Measurements from ENCODE around the gene SLC22A23. TPM values are rescaled to one million over a fixed set of nuclear protein-coding genes. Genes with fewer than 3 reads are reported as not detected.
"Not testable (repeated sequence)": the region's sequence is repeated elsewhere in the genome, so short reads cannot be mapped to it uniquely, and the experiment has no call there.

SLC22A23 gene
- total RNA-seq, 1 donor from 2014 or later, result 22.2 TPM

DNA sequence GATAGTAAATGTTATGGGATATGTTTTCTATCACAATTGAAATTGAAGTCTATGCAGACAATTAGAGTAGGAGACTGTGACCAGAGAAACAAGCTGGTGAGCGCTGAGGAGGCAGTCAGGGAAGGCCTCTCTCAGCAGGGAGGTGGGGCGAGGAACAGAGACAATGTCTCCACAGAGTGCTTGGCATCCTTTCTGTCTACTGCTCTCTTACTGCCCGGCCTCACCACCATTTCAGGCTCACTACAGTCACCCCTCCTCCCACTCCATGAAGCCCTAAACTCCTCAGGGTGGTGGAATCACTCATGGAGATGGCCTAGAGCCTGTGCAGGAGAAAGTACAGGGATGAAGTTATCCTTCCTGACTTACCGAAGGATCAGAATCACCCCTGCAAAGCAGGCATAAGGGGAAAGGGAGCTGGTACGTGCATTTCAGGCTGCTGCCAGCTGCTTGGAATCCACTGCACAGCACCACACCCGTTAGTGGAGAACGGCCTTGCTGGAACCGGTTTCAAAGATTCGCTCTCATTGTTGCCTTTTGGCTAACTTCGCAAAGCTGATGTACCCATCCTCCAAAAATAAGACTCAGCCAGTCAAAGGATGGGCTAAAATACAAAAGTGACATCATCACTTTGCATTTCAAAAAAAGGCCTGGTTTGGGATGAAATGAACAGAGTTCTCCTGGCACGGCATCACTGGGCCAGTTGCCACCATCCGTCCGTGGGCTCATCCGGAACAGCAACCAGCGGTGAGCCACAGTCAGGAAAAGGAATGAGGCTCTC, 67.3 kb downstream of the SLC22A23 start:
- DNase-seq (ENCODE audit: extremely low read depth, low read depth, low spot score), result no peak

DNA sequence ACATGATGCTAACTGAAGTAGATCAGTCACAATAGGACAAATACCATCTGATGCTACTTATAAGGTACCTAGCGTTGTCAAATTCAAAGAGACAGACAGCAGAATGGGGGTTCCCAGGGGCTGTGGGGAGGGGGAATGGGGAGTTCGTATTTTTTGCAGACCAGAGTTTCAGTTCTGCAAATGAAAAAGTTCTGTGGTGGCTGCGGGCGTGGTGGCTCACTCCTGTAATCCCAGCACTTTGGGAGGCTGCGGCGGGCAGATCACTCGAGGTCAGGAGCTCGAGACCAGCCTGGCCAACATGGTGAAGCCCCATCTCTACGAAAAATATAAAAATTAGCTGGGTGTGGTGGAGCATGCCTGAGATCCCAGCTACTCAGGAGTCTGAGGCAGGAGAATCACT, 68.1 kb downstream of the SLC22A23 start:
- no peak for DNase-seq (ENCODE audit: extremely low read depth, low read depth, low spot score)

DNA sequence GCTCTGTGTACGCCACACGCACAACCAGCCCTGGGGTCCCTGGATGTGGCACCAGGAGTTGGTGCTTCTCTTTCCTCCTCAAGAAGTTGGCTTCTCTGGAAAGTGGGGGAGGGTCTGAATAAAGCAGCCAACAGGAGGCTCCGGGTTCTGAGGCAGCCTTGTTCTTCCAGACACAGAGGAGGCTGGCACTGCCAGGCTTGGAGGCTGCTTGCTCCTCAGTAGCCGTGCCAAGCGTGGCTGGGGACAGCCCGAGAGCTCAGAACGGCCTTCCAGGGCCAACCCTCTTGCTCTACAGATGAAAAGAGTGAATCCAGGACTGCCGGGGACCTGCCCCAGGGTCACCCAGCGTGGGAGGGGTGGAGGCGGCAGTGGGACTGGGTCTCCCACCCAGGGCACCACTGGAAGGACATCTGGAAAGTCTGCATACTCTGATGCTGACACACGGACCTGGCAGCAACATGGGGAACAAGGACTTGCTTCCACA, 70.4 kb downstream of the SLC22A23 start:
- no peak for DNase-seq (ENCODE audit: extremely low read depth, low read depth, low spot score)

DNA sequence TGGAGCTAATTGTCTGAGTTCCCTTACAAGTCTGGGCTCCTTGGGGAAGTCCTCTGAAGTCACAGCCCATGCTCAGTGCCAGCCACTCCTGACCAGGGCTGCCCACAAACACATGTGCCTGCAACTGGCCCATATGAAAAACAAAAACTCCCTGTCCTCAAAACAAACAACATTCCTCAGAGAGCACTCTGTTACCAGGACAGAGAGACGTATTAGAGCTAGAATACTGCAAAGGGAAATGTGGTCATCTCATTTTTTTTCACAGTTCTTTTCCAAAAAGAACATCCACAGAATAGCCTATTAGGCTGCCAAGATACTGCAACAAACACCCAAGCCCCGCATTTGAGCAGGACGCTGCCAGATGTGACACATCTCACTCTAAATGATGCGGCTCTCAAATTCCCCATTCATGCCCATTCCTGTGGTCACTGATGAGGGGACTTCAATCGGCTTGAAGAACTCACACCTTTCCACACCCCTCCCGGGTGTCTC, 71.1 kb downstream of the SLC22A23 start:
- DNase-seq (ENCODE audit: extremely low read depth, low read depth, low spot score), result no peak

DNA sequence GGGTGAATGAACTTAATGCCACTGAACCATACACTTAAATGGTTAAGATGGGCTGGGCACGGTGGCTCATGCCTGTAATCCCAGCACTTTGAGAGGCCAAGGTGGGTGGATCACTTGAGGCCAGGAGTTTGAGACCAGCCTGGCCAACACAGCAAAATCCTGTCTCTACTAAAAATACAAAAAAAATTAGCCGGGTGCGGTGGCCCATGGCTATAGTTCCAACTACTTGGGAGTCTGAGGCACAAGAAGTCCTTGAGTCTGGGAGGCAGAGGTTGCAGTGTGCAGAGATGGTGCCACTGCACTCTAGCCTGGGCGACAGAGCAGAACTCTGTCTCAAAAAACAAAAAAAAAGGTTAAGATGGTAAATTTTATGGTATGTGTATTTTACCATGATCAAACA, 71.7 kb downstream of the SLC22A23 start:
- DNase-seq (ENCODE audit: extremely low read depth, low read depth, low spot score), result not testable (repeated sequence)

- no peak for DNase-seq (ENCODE audit: extremely low read depth, low read depth, low spot score)
These were observed 72.4 kb downstream of the SLC22A23 start for GRCh38 chr6:3384241-3385143.

DNA sequence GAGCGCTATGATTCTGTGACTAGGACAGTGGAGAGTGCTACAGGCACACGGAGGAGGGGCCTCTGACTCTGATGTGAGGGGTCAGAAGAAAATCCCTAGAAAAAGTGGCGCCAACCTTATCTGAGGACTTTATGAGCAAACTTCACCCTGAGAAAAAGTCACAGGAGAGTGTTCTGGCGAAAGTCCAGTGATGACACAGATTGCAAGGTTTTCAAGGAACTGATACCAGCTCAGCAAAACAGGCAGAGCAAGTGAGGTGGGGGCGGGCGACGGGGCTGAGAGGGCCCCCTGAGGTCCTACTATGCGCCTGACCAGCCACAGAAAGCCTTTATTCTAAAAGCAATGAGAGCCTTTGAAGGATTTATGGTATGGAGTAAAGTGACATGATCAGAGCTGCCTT, 73.3 kb downstream of the SLC22A23 start:
- no peak for DNase-seq (ENCODE audit: extremely low read depth, low read depth, low spot score)

- DNase-seq (ENCODE audit: extremely low read depth, low read depth, low spot score), result no peak
These were observed 74.2 kb downstream of the SLC22A23 start for GRCh38 chr6:3382326-3383279.

DNA sequence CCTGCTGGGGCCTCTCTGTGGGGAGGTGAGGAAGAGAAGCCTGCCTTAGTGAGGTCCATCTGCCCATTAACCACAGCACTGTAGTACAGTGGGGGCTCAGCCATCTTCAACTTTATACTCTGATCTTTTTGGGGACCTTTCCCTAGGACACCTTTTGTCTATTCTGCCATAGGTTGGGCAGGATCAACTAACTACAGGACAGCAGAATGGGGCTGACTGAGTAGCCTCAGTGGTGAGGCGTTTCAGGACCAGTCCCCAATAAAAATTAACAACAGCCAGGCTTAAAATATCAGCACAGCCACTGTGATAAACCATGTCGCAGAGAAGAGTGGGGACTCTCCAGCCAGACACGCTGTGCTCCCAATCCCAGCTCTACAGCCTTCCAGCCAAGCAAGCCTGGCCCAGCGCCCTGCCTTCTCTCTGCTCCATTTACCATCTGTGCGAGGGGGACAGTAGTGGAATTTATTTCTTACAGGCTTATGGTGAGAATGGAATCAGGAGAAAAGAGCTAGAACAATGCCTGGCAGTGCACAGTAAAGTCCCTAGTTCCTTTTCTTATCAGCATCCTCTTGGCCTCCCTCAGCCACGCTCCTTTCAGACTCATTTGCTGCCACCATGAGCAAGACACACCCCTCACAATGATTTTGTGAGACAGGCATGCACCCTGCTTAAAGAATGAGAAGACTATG, 75.5 kb downstream of the SLC22A23 start:
- no peak for DNase-seq (ENCODE audit: extremely low read depth, low read depth, low spot score)

DNA sequence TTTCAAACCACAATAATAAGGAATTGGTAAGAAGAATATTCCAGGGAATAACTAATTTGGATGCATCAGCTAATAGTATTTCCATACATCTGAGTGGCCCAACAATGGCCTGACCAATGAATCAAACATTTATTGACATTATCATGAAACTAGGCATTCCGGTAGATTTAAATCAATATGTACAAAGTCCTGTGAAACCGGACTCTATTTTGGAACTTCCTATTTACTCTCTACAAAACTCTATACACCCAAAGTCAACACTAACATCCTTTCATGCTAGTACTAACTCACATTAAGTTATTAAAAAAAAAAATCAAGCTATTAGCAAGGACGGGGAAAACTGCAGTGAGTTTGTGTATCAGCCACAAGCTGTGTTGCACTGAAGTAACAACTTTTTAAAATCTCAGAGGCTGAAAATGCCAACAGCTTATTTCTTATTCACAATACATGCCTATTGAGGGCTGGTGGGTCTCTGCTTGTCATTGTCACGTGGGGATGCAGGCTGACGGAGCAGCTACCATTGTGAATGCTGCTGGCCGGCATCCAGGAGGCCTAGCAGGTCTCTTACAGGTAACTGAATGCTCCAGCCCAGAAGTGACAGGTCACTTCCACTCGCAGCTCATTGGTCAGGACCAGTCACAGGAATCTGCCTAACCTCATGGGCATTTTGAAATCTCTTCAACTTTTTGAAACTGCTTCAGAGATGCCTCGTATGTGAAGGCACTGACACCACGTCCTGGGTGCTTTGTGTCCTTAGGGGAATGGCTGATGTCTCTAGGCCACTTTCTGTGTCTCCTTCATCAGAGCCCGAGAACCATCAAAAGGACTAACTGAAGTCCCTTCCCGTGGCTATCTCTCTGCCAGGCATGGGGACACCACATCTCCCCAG, 76.3 kb downstream of the SLC22A23 start:
- DNase-seq (ENCODE audit: extremely low read depth, low read depth, low spot score), result no peak

DNA sequence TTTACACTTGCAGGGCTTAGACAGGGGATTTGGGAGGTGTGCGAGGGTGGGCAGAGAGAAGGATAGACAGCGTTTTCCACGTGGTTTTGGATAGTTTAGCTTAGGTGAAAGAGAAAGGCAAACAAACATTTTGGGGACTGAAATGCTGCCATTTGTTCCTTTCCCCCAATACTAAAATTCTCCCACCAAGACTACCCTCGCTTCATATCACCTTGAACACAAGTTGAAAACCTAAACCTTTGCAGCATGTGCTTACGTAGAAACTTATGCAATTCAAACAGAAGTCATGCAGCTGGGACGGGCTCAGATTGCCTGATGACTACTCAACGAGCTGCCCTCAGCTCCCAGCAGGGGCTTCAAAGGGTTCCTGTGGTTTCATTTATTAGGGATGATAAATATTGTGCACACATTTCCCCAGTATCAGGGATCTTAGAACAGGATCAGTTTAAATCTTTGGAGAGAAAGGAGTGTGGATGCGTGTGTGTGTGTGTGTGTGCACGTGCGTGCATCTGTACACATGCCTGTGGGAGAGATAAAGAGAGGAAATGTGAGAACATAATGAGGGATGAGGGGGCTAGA, 77.3 kb downstream of the SLC22A23 start:
- DNase-seq (ENCODE audit: extremely low read depth, low read depth, low spot score), result no peak

DNA sequence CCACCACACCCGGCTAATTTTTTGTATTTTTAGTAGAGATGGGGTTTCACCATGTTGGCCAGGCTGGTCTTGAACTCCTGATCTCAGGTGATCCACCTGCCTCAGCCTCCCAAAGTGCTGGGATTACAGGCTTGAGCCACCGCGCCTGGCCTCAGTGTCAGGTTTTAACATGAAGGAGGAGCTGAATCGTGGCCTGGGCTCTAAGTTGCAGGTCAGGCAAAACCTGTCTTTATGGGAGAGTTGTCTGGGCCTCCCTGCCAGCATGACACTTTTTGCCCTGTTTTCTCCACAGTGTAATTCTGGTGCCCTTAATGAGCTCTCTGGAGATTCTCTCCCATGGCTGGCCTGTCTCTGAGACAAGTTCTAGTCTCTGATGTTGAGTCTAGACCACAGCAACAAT, 78.0 kb downstream of the SLC22A23 start:
- not testable (repeated sequence) for DNase-seq (ENCODE audit: extremely low read depth, low read depth, low spot score)

GRCh38 chr6:3378398-3378782, 78.5 kb downstream of the SLC22A23 start:
- DNase-seq (ENCODE audit: extremely low read depth, low read depth, low spot score), result not testable (repeated sequence)

DNA sequence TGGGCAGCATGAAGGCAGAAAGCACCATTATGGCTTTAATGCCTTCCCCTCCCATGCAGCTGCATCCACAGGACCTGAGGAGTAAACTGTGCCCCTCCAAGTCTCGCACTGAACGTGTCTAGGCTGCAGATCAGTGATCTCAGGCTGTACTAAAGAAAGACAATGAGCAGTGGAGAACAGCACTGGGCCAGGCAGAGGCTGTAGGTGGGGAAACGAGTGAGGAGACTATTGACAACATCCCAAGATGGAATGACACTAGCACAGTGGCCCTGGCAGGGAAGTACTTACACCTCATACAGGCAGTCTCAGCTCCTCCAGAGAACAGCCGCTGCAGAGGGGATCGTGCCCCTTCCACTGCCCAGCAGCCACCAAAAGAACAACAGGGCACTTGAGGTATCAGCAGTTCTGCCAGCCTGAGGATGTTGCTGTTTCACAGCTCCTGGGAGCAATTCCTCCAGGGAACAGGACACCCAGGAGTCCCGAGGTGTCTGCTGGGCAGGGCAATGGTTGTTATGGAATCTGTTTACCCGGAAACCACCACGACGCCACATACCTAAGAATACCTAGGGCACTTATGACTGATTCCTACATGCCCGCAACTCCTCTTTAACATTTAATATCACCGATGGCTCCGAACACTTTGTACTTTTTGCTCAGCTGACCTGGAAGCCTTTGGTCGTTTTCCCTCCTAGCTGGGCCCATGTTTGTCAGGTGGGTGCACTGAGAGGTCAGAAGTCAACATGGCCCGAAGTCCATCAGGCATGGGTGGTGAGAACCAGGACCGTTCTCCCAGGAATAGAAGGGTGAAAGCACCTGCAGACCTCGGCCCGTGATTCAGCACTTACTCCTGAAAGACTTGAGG, 79.1 kb downstream of the SLC22A23 start:
- DNase-seq (ENCODE audit: extremely low read depth, low read depth, low spot score), result no peak

DNA sequence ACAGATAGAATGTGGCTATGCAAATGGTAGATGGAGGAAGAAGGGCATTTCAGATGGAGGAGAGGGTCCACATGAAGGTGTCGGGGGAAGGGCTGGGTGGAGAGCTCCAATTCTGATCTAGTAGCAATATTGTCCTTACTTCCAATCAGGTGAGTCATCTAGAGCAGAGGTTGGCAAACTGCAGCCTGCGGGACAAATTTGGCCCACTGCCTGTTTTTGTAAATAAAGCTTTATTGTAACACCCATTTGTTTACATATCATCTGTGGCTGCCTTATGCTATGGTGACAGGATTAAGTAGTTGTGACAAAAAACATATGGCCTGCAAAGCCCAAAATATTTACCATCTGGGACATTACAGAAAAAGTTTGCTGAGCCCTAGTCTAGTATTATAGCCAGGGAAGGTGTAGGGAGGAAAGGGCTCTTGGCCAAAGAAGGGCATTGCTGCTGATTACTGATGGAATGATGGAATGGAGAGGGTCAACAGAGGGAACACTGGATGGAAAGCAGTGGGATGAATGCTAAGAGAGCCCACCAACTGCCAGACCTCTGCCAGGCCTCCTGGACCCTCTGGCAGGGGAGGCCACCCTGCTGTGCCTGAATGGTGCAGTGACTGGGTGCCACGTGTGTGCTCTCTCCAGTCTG, 79.8 kb downstream of the SLC22A23 start:
- DNase-seq (ENCODE audit: extremely low read depth, low read depth, low spot score), result no peak

DNA sequence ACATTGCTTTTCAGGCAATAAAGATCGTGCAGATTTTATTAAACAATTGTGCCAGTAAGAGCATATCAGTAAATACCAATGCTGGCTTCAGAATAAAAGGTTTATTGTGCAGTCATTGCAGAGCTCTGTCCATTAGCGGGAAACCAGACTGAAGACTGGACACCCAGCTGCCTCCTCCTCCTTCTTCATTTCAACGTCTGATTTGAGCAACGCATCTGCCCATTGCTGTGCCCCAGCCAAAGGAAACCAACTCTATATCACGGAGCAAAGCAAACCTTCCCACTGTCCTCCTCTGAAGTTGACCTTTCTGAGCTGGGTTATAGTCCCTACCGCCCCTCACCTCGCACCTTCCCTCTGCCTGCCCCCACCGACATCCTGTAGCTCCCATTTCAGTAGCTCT, 80.8 kb downstream of the SLC22A23 start:
- no peak for DNase-seq (ENCODE audit: extremely low read depth, low read depth, low spot score)

DNA sequence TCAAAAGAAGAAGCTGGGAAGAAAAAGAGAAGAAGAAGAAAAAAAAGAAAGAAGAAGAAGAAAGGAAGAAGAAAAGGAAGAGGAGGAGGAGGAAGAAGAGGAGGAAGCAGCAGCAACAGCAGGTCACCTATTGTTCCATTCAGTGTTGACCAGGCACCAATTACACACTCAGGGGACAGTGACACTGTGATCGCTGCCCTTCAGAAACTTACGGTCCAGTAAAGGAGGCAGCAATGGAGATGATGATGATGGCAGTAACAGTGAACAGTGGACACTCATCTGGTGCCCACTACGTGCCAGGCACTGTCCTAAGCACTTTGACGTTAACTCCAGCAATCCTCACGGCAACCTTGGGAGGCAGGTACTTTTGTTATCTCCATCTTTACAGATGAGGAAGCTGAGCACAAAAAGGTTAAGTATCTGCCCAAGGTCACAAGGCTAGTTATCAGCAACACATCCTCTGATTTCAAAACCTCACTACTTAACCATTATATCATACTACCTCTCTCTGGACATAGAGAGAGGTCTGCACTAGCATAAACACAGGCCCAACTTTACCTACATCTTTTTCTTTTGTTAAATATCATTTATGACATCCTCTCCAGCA, 83.2 kb downstream of the SLC22A23 start:
- DNase-seq (ENCODE audit: extremely low read depth, low read depth, low spot score), result no peak
